Embryonic facial prominence (tissue), 1 donor: Measurements from ENCODE around the gene ANKRD52.
"Not testable (repeated sequence)": the region's sequence is repeated elsewhere in the genome, so short reads cannot be mapped to it uniquely, and the experiment has no call there.

Experiments used
- DNase-seq: peaks from one replicate; pipeline ENCODE4 v3.0.0-alpha.2; 2016; ENCODE audit errors: extremely low spot score

The ANKRD52 gene

GRCh38 chr12:56272468-56272867 lies 14.3 kb upstream of the ANKRD52 start:
- DNase-seq = not testable (repeated sequence)

DNA sequence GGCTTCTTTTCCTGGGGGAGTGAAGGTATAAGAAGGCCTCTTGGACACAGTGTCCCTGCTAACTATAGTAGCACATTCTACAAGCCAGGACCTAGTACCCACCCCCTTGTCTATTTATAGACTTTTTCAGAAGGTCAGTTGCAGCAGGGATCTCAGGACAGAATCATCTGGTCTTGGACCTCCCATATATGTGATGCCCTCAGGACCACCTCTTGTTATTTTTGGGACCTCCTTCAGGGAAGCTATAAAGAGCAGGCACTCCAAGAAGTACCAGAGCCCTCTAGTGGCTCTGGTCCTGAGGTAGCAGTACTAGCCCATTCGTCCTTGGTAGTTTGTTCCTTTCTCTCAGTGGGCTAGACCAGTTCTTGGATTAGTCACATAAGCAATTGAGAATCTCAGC lies 12.8 kb upstream of the ANKRD52 start:
- no peak for DNase-seq

DNA sequence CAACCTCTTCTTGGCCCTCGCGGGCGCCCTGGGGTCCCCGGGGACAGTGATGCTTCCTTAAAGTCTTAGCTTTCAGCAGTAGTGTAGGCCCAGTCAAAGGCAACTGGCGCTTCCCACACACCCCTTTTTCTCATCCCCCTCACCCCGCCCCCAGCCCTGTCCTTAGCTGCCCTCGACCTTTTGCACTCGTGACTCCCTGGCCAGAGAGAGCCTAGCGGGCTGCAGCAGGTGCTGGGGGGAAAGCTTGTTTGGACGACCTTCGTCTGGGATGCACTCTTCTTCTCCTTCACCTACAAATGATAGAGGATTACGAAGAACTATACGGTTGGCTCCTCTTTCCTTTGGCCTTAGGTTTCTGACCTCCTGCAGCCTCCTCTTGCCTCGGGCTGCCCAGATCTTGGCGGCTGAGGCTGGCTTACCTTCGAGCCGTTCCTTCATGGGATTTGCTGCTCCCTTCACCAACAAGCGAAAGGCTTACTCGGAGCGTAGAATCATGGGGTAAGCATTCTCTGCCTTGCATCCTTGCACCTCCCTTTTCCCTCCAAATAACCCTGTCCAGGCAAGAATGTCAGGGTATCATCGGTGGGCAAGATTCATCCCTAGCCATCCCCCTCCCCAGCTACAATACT lies 9.4 kb upstream of the ANKRD52 start:
- DNase-seq = no peak

DNA sequence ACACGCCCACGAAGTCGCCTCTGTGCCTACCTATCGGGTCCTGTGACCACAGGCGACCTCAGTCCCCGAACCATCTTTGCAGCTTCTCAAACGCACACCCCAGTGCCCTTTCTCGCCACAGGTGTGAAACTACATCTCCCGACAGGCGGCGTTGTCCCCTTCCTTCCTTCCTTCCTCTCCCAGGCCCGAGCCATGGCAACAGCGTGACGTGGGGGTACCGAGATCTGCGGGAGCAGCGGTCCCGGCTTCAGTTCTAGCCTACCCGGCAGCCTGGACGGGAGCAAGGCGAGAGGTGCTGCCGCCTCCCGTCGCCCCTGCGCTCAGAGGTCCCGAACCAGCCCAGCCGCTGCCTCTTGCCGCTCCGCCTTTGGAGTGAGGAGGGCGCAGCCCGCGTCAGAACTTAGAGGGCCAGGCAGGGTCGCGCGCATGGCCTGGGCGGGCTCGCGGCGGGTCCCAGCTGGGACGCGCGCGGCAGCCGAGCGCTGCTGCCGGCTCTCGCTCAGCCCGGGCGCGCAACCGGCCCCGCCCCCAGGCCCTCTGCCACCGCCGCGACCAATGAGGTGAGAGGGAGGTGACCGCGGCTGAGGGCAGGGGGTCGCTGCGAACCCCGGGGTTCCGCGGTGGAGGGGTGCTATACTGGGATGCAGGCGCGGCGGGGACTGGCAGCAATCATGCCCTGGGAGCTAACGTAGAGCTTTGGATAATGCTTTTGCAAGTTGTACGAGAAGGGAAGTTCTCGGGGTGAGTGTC lies 8.7 kb upstream of the ANKRD52 start, which contains the start of gene COQ10A:
Gene COQ10A, plus strand, starts transcription at position 250 of the 750 bp plus-strand sequence. Its CDS starts 177 bp downstream, at position 427.
- peak; percentile 68 for DNase-seq

GRCh38 chr12:56266068-56266692 lies 8.0 kb upstream of the ANKRD52 start:
- DNase-seq = not testable (repeated sequence)

DNA sequence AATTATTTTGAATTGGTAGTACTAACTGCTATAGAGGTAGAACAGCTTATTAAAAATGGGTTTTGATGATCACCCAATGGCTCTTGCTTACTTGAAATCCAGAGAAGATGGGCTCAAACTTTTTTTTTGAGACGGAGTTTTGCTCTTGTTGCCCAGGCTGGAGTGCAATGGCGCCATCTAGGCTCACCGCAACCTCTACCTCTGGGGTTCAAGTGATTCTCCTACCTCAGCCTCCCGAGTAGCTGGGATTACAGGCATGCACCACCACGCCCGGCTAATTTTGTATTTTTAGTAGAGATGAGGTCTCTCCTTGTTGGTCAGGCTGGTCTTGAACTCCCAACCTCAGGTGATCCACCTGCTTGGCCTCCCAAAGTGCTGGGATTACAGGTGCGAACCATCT lies 4.8 kb upstream of the ANKRD52 start:
- DNase-seq = not testable (repeated sequence)

DNA sequence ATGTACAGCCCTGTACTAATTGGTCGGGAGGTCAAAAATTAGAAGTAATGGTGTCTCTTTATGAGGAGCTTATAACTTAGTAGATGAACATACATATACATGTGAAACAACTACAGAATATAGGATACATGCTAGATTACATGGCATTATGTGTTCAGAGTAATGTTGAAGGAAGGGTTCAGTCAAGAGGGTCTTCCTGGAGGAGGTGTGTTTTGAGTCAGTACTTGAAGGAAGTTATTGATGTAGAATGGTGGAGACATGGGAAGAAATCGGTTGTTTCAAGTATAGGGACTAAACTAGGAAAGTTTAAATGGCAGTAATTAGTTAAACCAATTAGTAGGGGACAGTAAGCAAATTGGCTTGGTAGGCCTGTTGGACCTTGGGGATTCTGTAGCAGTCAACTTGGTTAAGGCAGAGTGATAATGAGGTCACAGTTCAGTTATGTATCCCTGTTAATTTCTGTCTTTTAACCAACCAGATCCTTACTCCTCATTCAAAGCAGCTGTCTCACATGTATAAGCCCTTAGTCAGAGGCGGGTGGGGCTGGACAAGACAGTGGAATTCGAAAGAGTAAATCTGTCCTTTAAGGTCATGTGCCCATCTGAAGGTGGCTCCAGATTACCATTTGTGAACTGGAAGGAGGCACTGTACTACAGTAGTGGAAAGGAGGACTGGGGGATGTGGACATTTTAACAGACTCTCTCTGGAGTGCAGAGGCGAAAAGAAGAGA lies 3.5 kb upstream of the ANKRD52 start:
- no peak for DNase-seq

DNA sequence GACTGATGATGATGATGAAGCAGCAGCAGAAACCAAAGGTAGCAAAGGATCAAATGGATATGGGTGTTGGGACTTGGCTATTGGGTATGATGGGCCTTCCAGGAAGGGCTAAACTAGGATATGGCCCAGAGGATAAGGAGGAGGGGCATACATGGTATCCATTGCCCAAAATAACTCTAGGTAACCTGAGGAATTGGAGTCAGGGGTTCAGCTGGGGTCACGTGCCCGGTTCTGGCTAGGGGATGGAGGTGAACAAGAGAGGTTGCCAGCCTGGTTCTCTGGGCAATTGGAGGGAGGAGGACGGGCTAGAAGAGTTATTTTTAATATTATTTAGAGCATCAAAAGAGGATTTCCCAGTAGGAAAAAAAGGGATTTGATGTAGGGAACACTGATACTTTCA lies 2.7 kb upstream of the ANKRD52 start:
- DNase-seq = no peak

DNA sequence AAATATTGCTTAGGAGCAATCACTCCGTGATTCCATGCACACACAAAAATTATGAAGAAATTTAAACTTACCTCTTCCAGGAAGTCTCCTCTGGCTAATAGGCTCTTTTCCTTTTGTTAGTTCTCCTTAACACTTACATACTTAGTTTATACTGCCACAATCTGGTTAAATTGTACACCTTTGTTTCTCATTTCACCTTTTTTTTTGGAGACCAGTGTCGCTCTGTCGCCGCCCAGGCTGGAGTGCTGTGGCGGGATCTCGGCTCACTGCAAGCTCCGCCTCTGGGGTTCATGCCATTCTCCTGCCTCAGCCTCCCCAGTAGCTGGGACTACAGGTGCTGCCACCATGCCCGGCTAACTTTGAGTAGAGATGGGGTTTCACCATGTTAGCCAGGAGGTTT lies 2.2 kb upstream of the ANKRD52 start:
- DNase-seq = no peak

DNA sequence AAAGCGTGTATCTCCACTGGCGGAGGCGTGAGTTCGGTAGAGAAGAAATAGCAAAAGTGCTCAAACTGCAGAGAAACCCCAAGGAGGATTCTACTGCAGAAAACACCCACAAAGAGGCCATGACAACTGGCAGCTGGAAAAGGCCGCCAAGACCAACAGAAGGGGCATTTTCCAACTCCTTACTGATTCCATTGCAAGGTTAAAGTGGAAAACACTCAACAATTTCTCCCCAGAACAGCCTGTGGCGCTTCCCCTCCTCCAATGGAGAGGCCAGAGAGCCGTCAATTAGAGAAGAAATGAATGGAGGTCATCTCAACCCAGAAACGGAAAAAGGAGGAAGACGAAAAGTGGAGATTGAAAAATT lies 618 bp upstream of the ANKRD52 start:
- DNase-seq = no peak

DNA sequence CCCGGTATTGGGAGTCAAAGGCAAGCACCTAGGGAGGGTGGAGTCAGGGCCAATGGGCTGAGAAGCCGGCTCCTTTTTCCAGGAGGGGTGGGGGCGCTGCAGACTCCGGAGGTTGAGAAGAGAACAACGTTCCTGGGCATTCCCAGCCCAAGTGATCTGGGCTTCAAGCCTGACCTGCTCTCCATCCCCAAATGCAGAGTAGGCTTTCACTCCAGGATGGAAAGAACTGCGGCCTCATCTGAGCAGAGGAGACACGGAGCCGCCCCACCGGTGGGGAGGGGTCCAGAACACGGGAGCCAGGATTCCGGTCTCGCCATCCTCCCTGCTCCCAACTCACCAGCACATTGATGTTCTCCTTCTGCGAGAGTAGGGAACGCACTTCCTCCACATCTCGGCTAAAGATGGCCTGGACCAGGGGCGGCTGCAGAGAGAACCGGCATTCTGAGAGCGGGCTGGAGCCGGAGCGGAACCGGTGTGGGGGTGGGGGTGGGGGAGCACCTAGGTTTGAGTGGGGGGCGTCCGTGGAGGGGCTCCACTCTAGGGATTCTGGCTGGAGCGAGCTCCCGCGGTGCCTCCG lies 605 bp downstream of the ANKRD52 start:
- DNase-seq = no peak

DNA sequence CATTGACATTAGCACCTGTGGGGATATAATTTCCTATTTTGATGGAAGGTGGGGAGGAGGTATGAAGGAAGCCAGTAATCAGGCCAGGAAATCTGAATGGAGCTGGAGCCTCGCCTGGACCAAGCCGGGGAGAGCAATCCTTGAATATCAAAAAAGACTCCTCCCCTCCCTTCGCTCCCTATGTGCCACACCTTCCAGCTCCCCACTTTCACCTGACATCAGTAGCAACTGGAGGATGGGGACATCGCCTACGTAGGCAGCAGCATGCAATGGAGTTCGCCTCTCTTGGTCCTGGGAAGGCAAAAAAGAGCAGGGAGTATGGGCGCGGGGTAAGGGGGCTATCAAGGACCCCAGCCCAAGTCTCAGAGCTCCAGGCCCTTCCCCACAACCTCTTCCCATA lies 1.1 kb downstream of the ANKRD52 start:
- no peak for DNase-seq

DNA sequence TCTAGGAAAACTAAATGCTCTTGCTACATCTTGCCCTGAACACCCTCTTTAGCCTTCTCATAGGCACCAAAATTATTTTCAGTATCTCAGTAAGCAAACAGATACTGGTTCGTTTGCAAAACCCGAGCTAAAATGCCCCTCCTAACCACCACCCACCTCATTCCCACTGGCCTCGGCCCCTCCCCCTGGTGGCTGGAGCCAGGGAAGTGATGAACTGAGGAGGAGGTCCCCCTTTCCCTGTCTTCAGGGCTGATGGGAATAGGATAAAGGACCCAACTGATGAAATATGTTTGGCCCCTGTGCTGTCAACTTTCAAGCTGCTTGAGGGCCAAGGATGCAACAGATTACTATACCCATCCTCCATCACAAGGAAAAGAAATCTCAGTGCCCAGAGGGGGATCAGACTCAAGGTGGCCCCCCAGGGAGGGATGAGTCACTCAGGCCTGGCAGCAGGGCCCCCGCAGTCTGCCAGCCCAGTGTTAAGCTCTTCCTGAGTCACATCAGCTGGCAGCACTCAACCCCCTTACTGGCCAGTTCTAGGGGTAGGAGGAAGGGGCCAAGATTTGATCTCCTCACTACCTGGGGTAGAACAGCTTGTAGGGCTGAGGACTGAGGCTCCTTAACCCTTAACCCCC lies 1.7 kb downstream of the ANKRD52 start:
- no peak for DNase-seq

- DNase-seq = no peak
Measured at GRCh38 chr12:56255671-56256070, 2.5 kb downstream of the ANKRD52 start.

DNA sequence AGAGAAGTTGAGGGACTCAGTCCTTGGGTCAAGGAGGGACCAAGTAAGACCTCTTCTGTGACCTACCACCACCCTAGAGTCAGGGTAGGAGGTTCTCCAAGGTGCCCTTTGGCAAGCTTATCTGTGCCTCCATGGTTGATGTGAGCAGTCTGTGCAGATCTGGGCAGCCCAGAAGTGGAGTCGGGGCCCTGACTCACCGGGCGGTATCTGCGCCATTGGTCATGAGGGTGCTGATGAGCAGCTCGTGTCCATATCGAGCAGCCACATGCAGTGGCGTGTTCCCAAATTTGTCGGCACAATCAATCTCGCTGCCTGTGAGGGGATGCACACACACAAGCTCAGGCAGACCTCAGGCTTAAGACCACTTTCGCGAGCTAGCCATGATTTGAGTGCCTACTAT lies 5.1 kb downstream of the ANKRD52 start:
- no peak for DNase-seq

GRCh38 chr12:56252649-56253048 lies 5.5 kb downstream of the ANKRD52 start:
- no peak for DNase-seq

DNA sequence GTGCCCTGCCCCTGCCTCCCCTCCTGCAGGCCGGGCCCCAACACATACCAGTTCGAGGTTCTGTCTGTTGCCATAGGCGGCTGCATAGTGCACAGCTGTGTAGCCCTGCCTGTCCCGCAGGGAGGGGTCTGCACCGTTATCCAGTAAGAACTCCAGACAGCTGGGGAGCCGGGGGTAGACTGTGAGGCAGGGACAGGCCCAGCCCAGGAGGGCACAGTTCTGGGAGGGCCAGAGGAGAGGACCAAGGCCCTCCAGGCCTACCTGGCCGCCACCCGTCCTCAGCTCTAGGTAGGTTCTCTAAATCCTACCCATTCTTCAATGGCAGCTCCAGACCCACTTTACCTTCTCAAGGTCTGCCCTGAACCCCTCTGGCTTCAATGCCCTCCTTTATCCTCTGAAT lies 9.5 kb downstream of the ANKRD52 start:
- DNase-seq = no peak

DNA sequence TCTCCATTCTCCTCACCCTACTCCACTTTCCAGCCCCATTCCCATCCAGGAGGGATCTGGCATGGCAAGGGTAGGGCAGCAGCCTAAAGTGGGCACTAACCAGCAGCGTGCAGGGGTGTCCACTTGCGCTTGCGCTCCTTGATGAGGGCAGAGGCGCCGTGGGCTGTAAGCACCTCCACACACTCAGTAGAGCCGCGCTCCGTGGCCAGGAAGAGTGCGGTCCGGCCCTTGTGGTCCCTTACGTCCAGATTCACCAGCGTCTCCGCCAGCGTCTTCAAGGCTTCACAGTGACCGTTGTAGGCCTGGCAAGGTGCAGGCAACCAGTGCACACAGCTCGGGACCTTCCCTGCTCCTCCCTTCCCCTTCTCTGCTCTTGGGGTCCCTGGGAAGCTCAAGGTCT lies 10.3 kb downstream of the ANKRD52 start:
- no peak for DNase-seq

DNA sequence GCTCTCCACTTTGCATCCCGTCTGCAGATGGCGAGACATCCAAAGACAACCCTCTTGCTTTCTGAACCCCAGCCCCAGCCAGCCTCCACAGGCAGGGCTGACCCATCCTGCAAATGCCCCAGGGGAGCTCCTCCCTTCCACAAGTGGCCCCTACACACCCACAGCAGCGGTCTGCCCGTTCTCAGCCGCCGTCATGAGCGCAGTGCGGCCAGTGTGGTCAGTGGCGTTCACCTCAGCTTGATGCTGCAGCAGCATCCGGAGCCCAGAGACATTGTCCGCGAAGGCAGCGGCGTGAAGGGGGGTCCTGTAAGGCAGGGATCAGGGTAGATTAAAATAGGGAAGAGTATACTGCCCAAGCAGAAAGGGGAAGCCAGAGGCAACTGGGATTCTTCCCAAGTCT lies 13.7 kb downstream of the ANKRD52 start:
- DNase-seq = no peak

- DNase-seq = no peak
Measured at GRCh38 chr12:56243731-56244181, 14.4 kb downstream of the ANKRD52 start.

DNA sequence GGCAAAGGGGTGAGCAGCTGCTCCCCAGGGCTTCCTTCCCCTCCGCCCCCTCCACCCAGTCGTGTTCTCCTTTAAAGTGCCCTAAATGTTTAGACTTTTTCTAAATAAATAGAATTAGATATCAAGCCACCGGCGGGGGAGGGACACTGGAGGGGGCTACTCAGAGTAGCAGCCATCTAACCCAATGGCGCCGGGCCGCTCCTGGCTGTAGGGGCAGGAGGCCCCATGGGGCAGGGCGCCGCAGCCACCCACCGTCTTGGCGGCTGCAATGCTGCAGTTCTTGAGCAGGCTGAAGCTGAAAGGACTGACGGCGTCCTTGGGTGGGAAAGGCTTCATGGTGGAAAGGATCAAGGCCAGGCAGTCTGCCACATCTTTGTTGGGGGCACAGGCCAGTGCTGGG lies 15.2 kb downstream of the ANKRD52 start:
- DNase-seq = no peak
